HepG2 (cell line): ENCODE measurements around the gene RBP4. TPM values are rescaled to one million over a fixed set of nuclear protein-coding genes. Genes with fewer than 3 reads are reported as not detected.

ENCODE experiments used
- ATAC-seq: fragments of 200-7000 bp; cut with Tn5 transposase; 3 replicates; pipeline ENCODE4 v1.9.1; 2020; ENCODE audit warnings: mild to moderate bottlenecking, moderate library complexity
- BruUV-seq: library from RNA; stranded (reverse); fragments of 400-500 nt; replicated peaks from 2 replicates; lab custom pipeline; 2021; lab: Mats Ljungman, UMichigan
- CTCF ChIA-PET: fragments of 300-600 bp; formaldehyde crosslinking; extraction: SDS; loops from one replicate; lab custom pipeline; 2021; ENCODE audit warnings: low total read pairs, inconsistent platforms, low intra/inter-chr PET ratio; lab: Yijun Ruan, JAX
- POLR2A ChIA-PET: fragments of 350-600 bp; sonication (Branson Sonifier 250); formaldehyde crosslinking; loops from one replicate; lab custom pipeline; 2020; ENCODE audit warnings: antibody characterized with exemption, inconsistent platforms; lab: Yijun Ruan, JAX
- DNase-seq: peaks from one replicate; pipeline ENCODE4 v3.0.0-alpha.2; 2015; ENCODE audit warnings: low spot score
- FAIRE-seq: peaks from 3 replicates; lab custom pipeline; 2011; peaks lifted over from hg19 to GRCh38; lab: Jason Lieb, UNC
- H2AFZ ChIP-seq: one replicate; pipeline ENCODE4 v1.6.1; 2011; ENCODE audit warnings: low read length, inconsistent platforms
- H3K27ac ChIP-seq: fragments of 300-600 bp; 3 replicates; pipeline ENCODE4 v1.8.0; 2011; ENCODE audit warnings: mixed run types, mild to moderate bottlenecking, mixed read lengths, low read length, inconsistent platforms; ENCODE audit not compliant: insufficient read depth; ENCODE audit errors: extremely low read length
- H3K27me3 ChIP-seq, 2 experiments: fragments of 200-600 bp in 1 of 2; 2 replicates in 1 of 2; 3 replicates in 1 of 2; pipeline versions ENCODE4 v1.6.0 to v1.8.0; 2011; ENCODE audit warnings: low read length in 2 of 2, mild to moderate bottlenecking in 2 of 2, moderate library complexity in 2 of 2, inconsistent platforms in 1 of 2; ENCODE audit not compliant: insufficient read depth in 2 of 2, control insufficient read depth in 1 of 2
- H3K36me3 ChIP-seq, 2 experiments: fragments of 200-600 bp in 1 of 2; replicated peaks in 1 of 2; 2 replicates in 1 of 2; 3 replicates in 1 of 2; pipeline versions ENCODE4 v1.5.1 to v1.8.0; 2011; ENCODE audit warnings: low read length in 2 of 2, inconsistent platforms in 1 of 2; ENCODE audit not compliant: insufficient read depth in 2 of 2, control insufficient read depth in 1 of 2
- H3K4me1 ChIP-seq: 2 replicates; pipeline ENCODE4 v1.5.1; 2012; ENCODE audit warnings: low read length, inconsistent platforms; ENCODE audit not compliant: insufficient read depth
- H3K4me2 ChIP-seq: 2 replicates; pipeline ENCODE4 v1.6.0; 2011; ENCODE audit warnings: low read depth, low read length, inconsistent platforms
- H3K4me3 ChIP-seq, 3 experiments: fragments of 200-600 bp in 1 of 3; sonication (generic), shearing (Covaris generic) in 1 of 3; replicated peaks in 1 of 3; 2 replicates each; pipeline ENCODE4 v1.5.1; 2011 to 2016; ENCODE audit warnings: low read length in 3 of 3, inconsistent platforms in 2 of 3, low read depth in 2 of 3, mild to moderate bottlenecking in 2 of 3, control low read depth in 1 of 3, mixed read lengths in 1 of 3; ENCODE audit not compliant: insufficient read depth in 1 of 3
- H3K79me2 ChIP-seq: one replicate; pipeline ENCODE4 v1.6.1; 2011; ENCODE audit warnings: low read length, inconsistent platforms; ENCODE audit not compliant: insufficient read depth
- H3K9ac ChIP-seq: 2 replicates; pipeline ENCODE4 v1.6.0; 2011; ENCODE audit warnings: mild to moderate bottlenecking, low read depth, low read length, inconsistent platforms; ENCODE audit not compliant: insufficient read depth
- H3K9me3 ChIP-seq: 2 replicates; pipeline ENCODE4 v1.5.1; 2012; ENCODE audit warnings: mild to moderate bottlenecking, low read length
- H4K20me1 ChIP-seq: 2 replicates; pipeline ENCODE4 v1.6.0; 2011; ENCODE audit warnings: inconsistent platforms, mild to moderate bottlenecking, low read length, moderate library complexity; ENCODE audit not compliant: insufficient read depth
- EEA1 ChIP-seq: sonication (generic); formaldehyde crosslinking; IDR thresholded peaks from 2 replicates; pipeline ENCODE4 v1.5.1; 2020; ENCODE audit warnings: mild to moderate bottlenecking, missing genetic modification reagents, borderline replicate concordance
- GZF1 ChIP-seq: sonication (generic); formaldehyde crosslinking; IDR thresholded peaks from 2 replicates; pipeline ENCODE4 v1.5.1; 2020; ENCODE audit warnings: mild to moderate bottlenecking, missing genetic modification reagents
- NFIB ChIP-seq: sonication (generic); formaldehyde crosslinking; IDR thresholded peaks from 2 replicates; pipeline ENCODE4 v1.9.0; 2021; ENCODE audit warnings: missing genetic modification reagents, mild to moderate bottlenecking, borderline replicate concordance
- NFYB ChIP-seq: sonication (generic); formaldehyde crosslinking; IDR thresholded peaks from 2 replicates; pipeline ENCODE4 v1.4.0; 2020; ENCODE audit warnings: missing genetic modification reagents
- RCOR2 ChIP-seq: IDR thresholded peaks from 2 replicates; pipeline ENCODE4 v1.6.1; 2016; ENCODE audit warnings: missing biosample characterization, missing genetic modification reagents
- REPIN1 ChIP-seq: sonication (generic); formaldehyde crosslinking; IDR thresholded peaks from 2 replicates; pipeline ENCODE4 v1.8.0; 2022; ENCODE audit warnings: missing genetic modification reagents, low read depth, mild to moderate bottlenecking, borderline replicate concordance
- RFXANK ChIP-seq: IDR thresholded peaks from 2 replicates; pipeline ENCODE4 v1.6.1; 2016
- SCMH1 ChIP-seq: sonication (generic); formaldehyde crosslinking; IDR thresholded peaks from 2 replicates; pipeline ENCODE4 v1.9.0; 2021; ENCODE audit warnings: missing genetic modification reagents, mild to moderate bottlenecking, borderline replicate concordance
- YEATS4 ChIP-seq: sonication (generic); formaldehyde crosslinking; IDR thresholded peaks from 2 replicates; pipeline ENCODE4 v1.4.0; 2020; ENCODE audit warnings: missing genetic modification reagents, borderline replicate concordance
- ZNF3 ChIP-seq: IDR thresholded peaks from 2 replicates; pipeline ENCODE4 v1.7.0; 2017; ENCODE audit warnings: inconsistent platforms
- ZNF530 ChIP-seq: sonication (generic); formaldehyde crosslinking; IDR thresholded peaks from 2 replicates; pipeline ENCODE4 v1.5.0; 2020; ENCODE audit warnings: low read depth, mild to moderate bottlenecking, missing genetic modification reagents
- ZNF788 ChIP-seq: sonication (generic); formaldehyde crosslinking; IDR thresholded peaks from 2 replicates; pipeline ENCODE4 v1.5.0; 2020; ENCODE audit warnings: mild to moderate bottlenecking, missing genetic modification reagents, borderline replicate concordance
- ZNF878 ChIP-seq: sonication (generic); formaldehyde crosslinking; IDR thresholded peaks from 2 replicates; pipeline ENCODE4 v1.8.1; 2023; ENCODE audit warnings: mild to moderate bottlenecking, missing genetic modification reagents, moderate library complexity
- ZSCAN30 ChIP-seq: sonication (generic); formaldehyde crosslinking; IDR thresholded peaks from 2 replicates; pipeline ENCODE4 v1.5.0; 2020; ENCODE audit warnings: mild to moderate bottlenecking, missing genetic modification reagents
- WGBS: methylation state at CpG from one replicate; pipeline ENCODE4 v1.1.6; 2017; ENCODE audit warnings: low lambda C conversion rate; 5-methylcytosine and 5-hydroxymethylcytosine counted together
- in situ Hi-C: cut with HindIII; loops from 2 replicates; pipeline ENCODE4 v1.10.0; 2017; ENCODE audit warnings: low pct_unique_long_range_greater_than_20kb; ENCODE audit not compliant: extremely low pct_ligation_motif_present
- intact Hi-C: fragments of 100-400 bp; cut with micrococcal nuclease; formaldehyde crosslinking; loops from one replicate; pipeline ENCODE4 v1.10.0; 2022; ENCODE audit not compliant: unreplicated experiment
- polyA plus RNA-seq, 8 experiments: library from polyadenylated mRNA; depleted of rRNA in 3 of 8; stranded (reverse) in 7 of 8; unstranded in 1 of 8; fragments of >200 nt; fragmentation: Illumina TruSeq in 4 of 8; extraction: Trizol in 4 of 8; gene quantifications; 2 replicates each; pipeline versions ENCODE4 v1.2.1 to v1.2.3, GENCODE V29; 2011 to 2016; ENCODE audit warnings: low read depth in 4 of 8, missing spikeins in 1 of 8, mixed read lengths in 1 of 8; ENCODE audit not compliant: insufficient read depth in 1 of 8
- total RNA-seq, 5 experiments: library from RNA; depleted of rRNA; stranded (reverse); fragments of >200 nt; fragmentation: Illumina TruSeq; extraction: Trizol; gene quantifications; 2 replicates each; pipeline ENCODE4 v1.2.3, GENCODE V29; 2016; ENCODE audit warnings: low read depth in 1 of 5
- TF ChIP-seq, protein P1 (sequence below): IDR thresholded peaks from 2 replicates; pipeline ENCODE4 v1.6.1; 2016; ENCODE audit warnings: low read depth
- TF ChIP-seq, protein P2 (sequence below), 2 experiments: sonication (generic) in 1 of 2; formaldehyde crosslinking in 1 of 2; IDR thresholded peaks; 2 replicates each; pipeline versions ENCODE4 v1.4.0 to v1.6.1; 2018 to 2020; ENCODE audit warnings: missing genetic modification reagents in 2 of 2, borderline replicate concordance in 1 of 2, low read depth in 1 of 2, mild to moderate bottlenecking in 1 of 2, missing biosample characterization in 1 of 2
- TF ChIP-seq, protein P3 (sequence below): sonication (generic); formaldehyde crosslinking; IDR thresholded peaks from 2 replicates; pipeline ENCODE4 v1.4.0; 2020; ENCODE audit warnings: missing genetic modification reagents, borderline replicate concordance
- TF ChIP-seq, protein P4 (sequence below): sonication (generic); formaldehyde crosslinking; IDR thresholded peaks from 2 replicates; pipeline ENCODE4 v1.8.0; 2022; ENCODE audit warnings: mild to moderate bottlenecking, missing genetic modification reagents, moderate library complexity

Gene RBP4
- total and polyA plus RNA-seq, 2 of the 13 experiments (the other 11 are each of a cell fraction or from before 2014, with no cell fraction given), result 642 to 931 TPM

DNA sequence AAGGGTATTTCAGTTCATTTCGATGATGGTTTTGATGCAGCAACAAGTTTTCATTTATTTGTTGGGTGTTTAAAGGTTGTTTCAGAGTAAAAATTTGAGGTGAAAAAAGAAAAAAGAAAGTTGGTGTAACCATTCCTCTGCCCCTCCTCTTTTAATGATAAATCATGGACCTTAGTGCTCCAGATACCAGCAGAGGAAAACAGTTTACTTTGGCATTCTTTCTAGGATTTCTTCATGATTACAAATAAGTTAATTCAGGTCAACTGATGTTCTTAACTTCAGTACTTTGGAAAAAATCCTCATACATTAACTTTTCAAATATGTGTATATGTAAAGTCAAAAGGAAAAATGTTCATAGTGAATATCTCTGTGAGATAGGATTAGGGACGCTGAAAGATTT is 2.0 kb upstream of the RBP4 start (continued):
- TF ChIP-seq ZNF530 (CRISPR knock-in tag) (no peak), ZNF3 (CRISPR knock-in tag) (no peak)
- TF ChIP-seq, all 625 proteins: peak for 1

DNA sequence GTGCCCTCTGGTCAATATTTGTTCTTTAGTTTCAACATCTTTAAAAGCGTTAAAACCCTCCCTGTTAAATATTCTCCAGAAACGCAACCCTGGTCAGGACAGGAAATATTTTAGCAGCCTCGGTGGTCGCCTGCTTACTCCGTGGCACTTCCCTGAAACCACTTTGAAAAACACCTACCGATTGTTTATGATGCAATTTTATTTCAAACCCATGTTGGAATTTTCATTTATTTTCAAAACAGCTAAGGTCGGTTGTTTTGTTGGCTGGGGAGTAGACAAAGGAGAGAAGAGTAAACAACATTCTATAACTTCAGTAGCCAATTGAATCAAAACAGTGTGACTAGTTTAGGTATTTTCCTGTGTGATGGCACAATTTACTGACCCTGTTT is 733 bp upstream of the RBP4 start:
- ATAC-seq, result peak; percentile 68
- Histone ChIP-seq H3K4me3 (peak overlapping the region; percentile 67 to 87 (median 84)), H3K4me2 (peak overlapping the region; percentile 94), H3K27me3 (no peaks in the 10 kb centered on the region; a peak in 1 of 5 replicates), H3K9ac (peak overlapping the region; percentile 94), H4K20me1 (peaks cover 33% of the 10 kb centered on the region), H3K27ac (peak overlapping the region; percentile 99), H3K79me2 (peaks cover 32% of the 10 kb centered on the region), H3K9me3 (no peaks in the 10 kb centered on the region), H3K4me1 (peaks cover 57% of the 10 kb centered on the region), H2AFZ (peak overlapping the region; percentile 23), H3K36me3 (peaks cover 0 to 18% of the 10 kb centered on the region in 2 experiments; a peak in 3 of 5 replicates)
- intact Hi-C loops (loop anchor here (5.0 kb wide), 1 partner anchor 71 kb away; no protein-coding TSS in a partner anchor), in situ Hi-C loops (no loop called here)
- DNase-seq, result peak; percentile 77
- POLR2A ChIA-PET, result interaction anchor here (1.1 to 1.4 kb wide), 2 partner anchors 69 to 101 kb away, joined by 3 to 4 read pairs; partner anchors contain the start of gene FRA10AC1
- CTCF ChIA-PET, result no interaction called here
- BruUV-seq, result TSS peak; percentile 86
- no peak for FAIRE-seq
- under 1% methylated on average over 7 of the region's 7 CpGs for WGBS
- TF ChIP-seq REPIN1 (CRISPR knock-in tag), result no peak
- TF ChIP-seq, protein P1, sequence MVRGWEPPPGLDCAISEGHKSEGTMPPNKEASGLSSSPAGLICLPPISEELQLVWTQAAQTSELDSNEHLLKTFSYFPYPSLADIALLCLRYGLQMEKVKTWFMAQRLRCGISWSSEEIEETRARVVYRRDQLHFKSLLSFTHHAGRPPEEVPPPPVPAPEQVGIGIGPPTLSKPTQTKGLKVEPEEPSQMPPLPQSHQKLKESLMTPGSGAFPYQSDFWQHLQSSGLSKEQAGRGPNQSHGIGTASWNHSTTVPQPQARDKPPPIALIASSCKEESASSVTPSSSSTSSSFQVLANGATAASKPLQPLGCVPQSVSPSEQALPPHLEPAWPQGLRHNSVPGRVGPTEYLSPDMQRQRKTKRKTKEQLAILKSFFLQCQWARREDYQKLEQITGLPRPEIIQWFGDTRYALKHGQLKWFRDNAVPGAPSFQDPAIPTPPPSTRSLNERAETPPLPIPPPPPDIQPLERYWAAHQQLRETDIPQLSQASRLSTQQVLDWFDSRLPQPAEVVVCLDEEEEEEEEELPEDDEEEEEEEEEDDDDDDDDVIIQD (CRISPR knock-in tag), result no peak
- TF ChIP-seq RFXANK (CRISPR knock-in tag), result no peak
- no peak for TF ChIP-seq SCMH1 (CRISPR knock-in tag)
- TF ChIP-seq ZNF788 (CRISPR knock-in tag), result no peak
- no peak; the same call in 1 of the 2 replicates for TF ChIP-seq NFYB (CRISPR knock-in tag)
- no peak for TF ChIP-seq ZSCAN30 (CRISPR knock-in tag)
- no peak for TF ChIP-seq GZF1 (CRISPR knock-in tag)
- TF ChIP-seq ZNF878 (CRISPR knock-in tag), result no peak
- no peak for TF ChIP-seq ZNF3 (CRISPR knock-in tag)
- no peak for TF ChIP-seq RCOR2 (CRISPR knock-in tag)
- TF ChIP-seq, protein P2, sequence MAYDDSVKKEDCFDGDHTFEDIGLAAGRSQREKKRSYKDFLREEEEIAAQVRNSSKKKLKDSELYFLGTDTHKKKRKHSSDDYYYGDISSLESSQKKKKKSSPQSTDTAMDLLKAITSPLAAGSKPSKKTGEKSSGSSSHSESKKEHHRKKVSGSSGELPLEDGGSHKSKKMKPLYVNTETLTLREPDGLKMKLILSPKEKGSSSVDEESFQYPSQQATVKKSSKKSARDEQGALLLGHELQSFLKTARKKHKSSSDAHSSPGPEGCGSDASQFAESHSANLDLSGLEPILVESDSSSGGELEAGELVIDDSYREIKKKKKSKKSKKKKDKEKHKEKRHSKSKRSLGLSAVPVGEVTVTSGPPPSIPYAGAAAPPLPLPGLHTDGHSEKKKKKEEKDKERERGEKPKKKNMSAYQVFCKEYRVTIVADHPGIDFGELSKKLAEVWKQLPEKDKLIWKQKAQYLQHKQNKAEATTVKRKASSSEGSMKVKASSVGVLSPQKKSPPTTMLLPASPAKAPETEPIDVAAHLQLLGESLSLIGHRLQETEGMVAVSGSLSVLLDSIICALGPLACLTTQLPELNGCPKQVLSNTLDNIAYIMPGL (CRISPR knock-in tag; IDR thresholded peaks at IDR 0.05; ENCODE audit: borderline replicate concordance in 1 of 2, low read depth in 1 of 2), result no peak; a peak in 1 of 4 replicates
- TF ChIP-seq, protein P3, sequence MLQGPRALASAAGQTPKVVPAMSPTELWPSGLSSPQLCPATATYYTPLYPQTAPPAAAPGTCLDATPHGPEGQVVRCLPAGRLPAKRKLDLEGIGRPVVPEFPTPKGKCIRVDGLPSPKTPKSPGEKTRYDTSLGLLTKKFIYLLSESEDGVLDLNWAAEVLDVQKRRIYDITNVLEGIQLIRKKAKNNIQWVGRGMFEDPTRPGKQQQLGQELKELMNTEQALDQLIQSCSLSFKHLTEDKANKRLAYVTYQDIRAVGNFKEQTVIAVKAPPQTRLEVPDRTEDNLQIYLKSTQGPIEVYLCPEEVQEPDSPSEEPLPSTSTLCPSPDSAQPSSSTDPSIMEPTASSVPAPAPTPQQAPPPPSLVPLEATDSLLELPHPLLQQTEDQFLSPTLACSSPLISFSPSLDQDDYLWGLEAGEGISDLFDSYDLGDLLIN (CRISPR knock-in tag), result no peak
- TF ChIP-seq NFIB (CRISPR knock-in tag), result no peak
- no peak; the same call in 1 of the 2 replicates for TF ChIP-seq YEATS4
- TF ChIP-seq EEA1 (CRISPR knock-in tag), result no peak
- TF ChIP-seq, protein P4, sequence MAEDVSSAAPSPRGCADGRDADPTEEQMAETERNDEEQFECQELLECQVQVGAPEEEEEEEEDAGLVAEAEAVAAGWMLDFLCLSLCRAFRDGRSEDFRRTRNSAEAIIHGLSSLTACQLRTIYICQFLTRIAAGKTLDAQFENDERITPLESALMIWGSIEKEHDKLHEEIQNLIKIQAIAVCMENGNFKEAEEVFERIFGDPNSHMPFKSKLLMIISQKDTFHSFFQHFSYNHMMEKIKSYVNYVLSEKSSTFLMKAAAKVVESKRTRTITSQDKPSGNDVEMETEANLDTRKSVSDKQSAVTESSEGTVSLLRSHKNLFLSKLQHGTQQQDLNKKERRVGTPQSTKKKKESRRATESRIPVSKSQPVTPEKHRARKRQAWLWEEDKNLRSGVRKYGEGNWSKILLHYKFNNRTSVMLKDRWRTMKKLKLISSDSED (CRISPR knock-in tag), result no peak
